MCF 10A (cell line): Measurements from ENCODE around the gene UEVLD. TPM values are rescaled to one million over a fixed set of nuclear protein-coding genes. Genes with fewer than 3 reads are reported as not detected.
A peak's percentile ranks its signal among the peaks of the same experiment; 100 is the strongest.

Experiments used
- BruUV-seq: library from RNA; stranded (reverse); fragments of 400-500 nt; replicated peaks from 2 replicates; lab custom pipeline; 2021; lab: Mats Ljungman, UMichigan
- CTCF ChIA-PET: fragments of 300-600 bp; sonication (Branson Sonifier 250); formaldehyde crosslinking; extraction: SDS; loops from one replicate; lab custom pipeline; 2021; ENCODE audit warnings: antibody characterized with exemption, inconsistent platforms; lab: Yijun Ruan, JAX
- POLR2A ChIA-PET: fragments of 300-600, 350-650 bp; sonication (Branson Sonifier 250); formaldehyde crosslinking; extraction: SDS; loops from one replicate; lab custom pipeline; 2020; ENCODE audit warnings: antibody characterized with exemption, inconsistent platforms; lab: Yijun Ruan, JAX
- DNase-seq: peaks from one replicate; pipeline ENCODE4 v3.0.0-alpha.2; 2018; ENCODE audit not compliant: unreplicated experiment
- H3K27ac Mint-ChIP-seq: one replicate; pipeline ENCODE4 v1.8.0; 2022; ENCODE audit warnings: mild to moderate bottlenecking, low read depth, mixed read lengths; ENCODE audit not compliant: unreplicated experiment
- H3K27me3 Mint-ChIP-seq: one replicate; pipeline ENCODE4 v1.8.0; 2022; ENCODE audit warnings: mixed read lengths; ENCODE audit not compliant: insufficient read depth, unreplicated experiment
- H3K36me3 Mint-ChIP-seq: one replicate; pipeline ENCODE4 v1.8.0; 2022; ENCODE audit warnings: mild to moderate bottlenecking, moderate library complexity, mixed read lengths; ENCODE audit not compliant: insufficient read depth, unreplicated experiment
- H3K4me1 Mint-ChIP-seq: one replicate; pipeline ENCODE4 v1.8.0; 2022; ENCODE audit warnings: mixed read lengths; ENCODE audit not compliant: insufficient read depth, unreplicated experiment
- H3K4me3 Mint-ChIP-seq: one replicate; pipeline ENCODE4 v1.8.0; 2022; ENCODE audit warnings: mild to moderate bottlenecking, moderate library complexity, mixed read lengths; ENCODE audit not compliant: unreplicated experiment
- H3K9me3 Mint-ChIP-seq: one replicate; pipeline ENCODE4 v1.8.0; 2022; ENCODE audit warnings: mixed read lengths; ENCODE audit not compliant: unreplicated experiment
- CTCF ChIP-seq: fragments of 200-600 bp; IDR thresholded peaks from one replicate; pipeline ENCODE4 v1.8.0; 2022; ENCODE audit warnings: antibody characterized with exemption, mild to moderate bottlenecking; ENCODE audit not compliant: unreplicated experiment
- intact Hi-C: fragments of 100-400 bp; cut with micrococcal nuclease; formaldehyde crosslinking; loops from 2 replicates; pipeline ENCODE4 v1.14.1; 2022
- total RNA-seq: library from RNA; stranded (reverse); gene quantifications from 2 replicates; pipeline ENCODE4 v1.2.3, GENCODE V29; 2022

Gene UEVLD
- total RNA-seq, 1 experiment from 2014 or later, result 22.8 TPM

GRCh38 chr11:18563090-18563730, 25.3 kb downstream of the UEVLD start:
- no peak overlapping the region for H3K4me3 Mint-ChIP-seq
- ChIA-PET POLR2A (no interaction called here), CTCF (interaction anchor here (1.3 to 1.5 kb wide), 2 partner anchors 23 to 25 kb away, joined by 4 read pairs; no protein-coding TSS in a partner anchor)
- no peak for TF ChIP-seq CTCF
- H3K4me1 Mint-ChIP-seq, result no peaks in the 10 kb centered on the region
- no peak overlapping the region for H3K27ac Mint-ChIP-seq
- no peaks in the 10 kb centered on the region for H3K9me3 Mint-ChIP-seq
- peaks cover 68% of the 10 kb centered on the region for H3K36me3 Mint-ChIP-seq
- intact Hi-C loops, result no loop called here
- no peak for DNase-seq
- no TSS peak for BruUV-seq
- no peaks in the 10 kb centered on the region for H3K27me3 Mint-ChIP-seq

GRCh38 chr11:18548001-18548400, 40.5 kb downstream of the UEVLD start:
- Mint-ChIP-seq H3K9me3 (no peaks in the 10 kb centered on the region), H3K27me3 (no peaks in the 10 kb centered on the region), H3K27ac (no peak overlapping the region), H3K4me1 (no peaks in the 10 kb centered on the region), H3K4me3 (no peak overlapping the region), H3K36me3 (peaks cover 41% of the 10 kb centered on the region)
- POLR2A ChIA-PET, result no interaction called here
- intact Hi-C loops, result loop anchor here (10.0 kb wide), 1 partner anchor 87 kb away; the partner anchor contains the start of gene SPTY2D1
- BruUV-seq, result no TSS peak
- no peak for TF ChIP-seq CTCF
- DNase-seq, result no peak
- CTCF ChIA-PET, result no interaction called here

- Mint-ChIP-seq H3K27ac (no peak overlapping the region), H3K36me3 (peaks cover 41% of the 10 kb centered on the region), H3K27me3 (no peaks in the 10 kb centered on the region), H3K4me3 (no peak overlapping the region), H3K4me1 (no peaks in the 10 kb centered on the region), H3K9me3 (no peaks in the 10 kb centered on the region)
- peak; percentile 46 for TF ChIP-seq CTCF
- no TSS peak for BruUV-seq
- intact Hi-C loops, result loop anchor here (1.0 to 10.0 kb wide), 4 partner anchors 94 to 224 kb away; partner anchors contain the start of gene SPTY2D1
- ChIA-PET CTCF (interaction anchor here (0.5 to 3.4 kb wide), 32 partner anchors 8 to 561 kb away, joined by 3 to 42 read pairs (median 4); partner anchors contain the start of genes IGSF22 and TSG101), POLR2A (interaction anchor here (0.7 to 2.1 kb wide), 7 partner anchors 9 to 297 kb away, joined by 3 to 6 read pairs (median 3); no protein-coding TSS in a partner anchor)
- peak; percentile 35 for DNase-seq
Measured at GRCh38 chr11:18540207-18541009, 48.1 kb downstream of the UEVLD start.

- TF ChIP-seq CTCF, result no peak
- intact Hi-C loops, result no loop called here
- CTCF ChIA-PET, result interaction anchor here (0.6 to 1.8 kb wide), 5 partner anchors 10 to 421 kb away, joined by 3 to 5 read pairs (median 4); partner anchors contain the start of gene TSG101
- Mint-ChIP-seq H3K27ac (no peak overlapping the region), H3K4me3 (no peak overlapping the region), H3K4me1 (peaks cover 3% of the 10 kb centered on the region), H3K27me3 (no peaks in the 10 kb centered on the region), H3K36me3 (peaks cover 41% of the 10 kb centered on the region), H3K9me3 (no peaks in the 10 kb centered on the region)
- BruUV-seq, result no TSS peak
- POLR2A ChIA-PET, result interaction anchor here (1.1 to 2.2 kb wide), 3 partner anchors 14 to 60 kb away, joined by 3 to 8 read pairs (median 3); partner anchors contain the start of gene UEVLD
- DNase-seq, result no peak
Measured at GRCh38 chr11:18536209-18536608, 52.3 kb downstream of the UEVLD start.
